ENCODE results near the gene PRCC. TPM values are rescaled to one million over a fixed set of nuclear protein-coding genes. Genes with fewer than 3 reads are reported as not detected.

Gene PRCC
- total and polyA plus RNA-seq, 2 of the 13 experiments (the other 11 are each of a cell fraction or from before 2014, with no cell fraction given), result 24.2 to 40.5 TPM

- ChIA-PET CTCF (ENCODE audit: low intra/inter-chr PET ratio, low total read pairs) (no interaction called here), POLR2A (no interaction called here)
- Histone ChIP-seq H3K27me3 (ENCODE audit: control insufficient read depth in 1 of 2, insufficient read depth in 2 of 2, low read length in 2 of 2) (no peaks in the 10 kb centered on the region; a peak in 1 of 5 replicates), H3K4me1 (ENCODE audit: insufficient read depth, low read length) (peaks cover 11% of the 10 kb centered on the region), H3K4me3 (replicated peaks in 1 of 3; ENCODE audit: insufficient read depth in 1 of 3, low read depth in 2 of 3, low read length in 3 of 3) (no peak overlapping the region), H3K27ac (ENCODE audit: extremely low read length, insufficient read depth, low read length) (no peak overlapping the region), H3K9me3 (ENCODE audit: low read length) (no peaks in the 10 kb centered on the region), H2AFZ (ENCODE audit: low read length) (no peak overlapping the region), H3K9ac (ENCODE audit: insufficient read depth, low read depth, low read length) (no peak overlapping the region), H3K36me3 (replicated peaks in 1 of 2; ENCODE audit: control insufficient read depth in 1 of 2, insufficient read depth in 2 of 2, low read length in 2 of 2) (peaks cover 1 to 3% of the 10 kb centered on the region in 2 experiments; a peak in 2 of 5 replicates), H4K20me1 (ENCODE audit: insufficient read depth, low read length) (no peaks in the 10 kb centered on the region), H3K79me2 (ENCODE audit: insufficient read depth, low read length) (peaks cover 8% of the 10 kb centered on the region), H3K4me2 (ENCODE audit: low read depth, low read length) (no peak overlapping the region)
- FAIRE-seq, result no peak
- no peak for DNase-seq (ENCODE audit: low spot score)
- TF ChIP-seq AGO2 (optimal IDR thresholded peaks at IDR 0.05; ENCODE audit: low read depth, low read length) (peak; percentile 84), ZNF225 (CRISPR knock-in tag; IDR thresholded peaks at IDR 0.05) (no peak)
- no peak; the same call in 2 of the 3 replicates for ATAC-seq
- 96% methylated on average over 13 of the region's 20 CpGs for WGBS (ENCODE audit: low lambda C conversion rate)
- no TSS peak for BruUV-seq (replicated peaks)
- intact Hi-C loops (cut with micrococcal nuclease; ENCODE audit: unreplicated experiment) (no loop called here), in situ Hi-C loops (cut with HindIII; ENCODE audit: extremely low pct_ligation_motif_present, low pct_unique_long_range_greater_than_20kb) (no loop called here)
These were observed 33.2 kb upstream of the PRCC start for GRCh38 chr1:156733989-156734584.

GRCh38 chr1:156738407-156738806, 28.9 kb upstream of the PRCC start:
- H3K4me1 ChIP-seq (ENCODE audit: insufficient read depth, low read length), result peaks cover 16% of the 10 kb centered on the region
- no peak overlapping the region for H2AFZ ChIP-seq (ENCODE audit: low read length)
- no peak overlapping the region for H3K27ac ChIP-seq (ENCODE audit: extremely low read length, insufficient read depth, low read length)
- no peak overlapping the region for H3K4me2 ChIP-seq (ENCODE audit: low read depth, low read length)
- in situ Hi-C loops (cut with HindIII; ENCODE audit: extremely low pct_ligation_motif_present, low pct_unique_long_range_greater_than_20kb) (no loop called here), intact Hi-C loops (cut with micrococcal nuclease; ENCODE audit: unreplicated experiment) (no loop called here)
- DNase-seq (ENCODE audit: low spot score) (no peak), FAIRE-seq (no peak), ATAC-seq (no peak)
- H3K79me2 ChIP-seq (ENCODE audit: insufficient read depth, low read length), result peaks cover 4% of the 10 kb centered on the region
- no TSS peak for BruUV-seq (replicated peaks)
- CTCF ChIA-PET (ENCODE audit: low intra/inter-chr PET ratio, low total read pairs), result no interaction called here
- POLR2A ChIA-PET, result no interaction called here
- H4K20me1 ChIP-seq (ENCODE audit: insufficient read depth, low read length), result no peaks in the 10 kb centered on the region
- H3K36me3 ChIP-seq (replicated peaks in 1 of 2; ENCODE audit: control insufficient read depth in 1 of 2, insufficient read depth in 2 of 2, low read length in 2 of 2), result peaks cover 2 to 16% of the 10 kb centered on the region in 2 experiments; a peak in 4 of 5 replicates
- no peak overlapping the region for H3K9ac ChIP-seq (ENCODE audit: insufficient read depth, low read depth, low read length)
- H3K27me3 ChIP-seq (ENCODE audit: control insufficient read depth in 1 of 2, insufficient read depth in 2 of 2, low read length in 2 of 2), result no peaks in the 10 kb centered on the region; a peak in 1 of 5 replicates
- no peaks in the 10 kb centered on the region for H3K9me3 ChIP-seq (ENCODE audit: low read length)
- 93% methylated on average over 10 of the region's 10 CpGs for WGBS (ENCODE audit: low lambda C conversion rate)
- no peak overlapping the region for H3K4me3 ChIP-seq (replicated peaks in 1 of 3; ENCODE audit: insufficient read depth in 1 of 3, low read depth in 2 of 3, low read length in 3 of 3)
- TF ChIP-seq ATF6 (CRISPR knock-in tag; conservative IDR thresholded peaks at IDR 0.05) (no peak), ZNF552 (CRISPR knock-in tag; IDR thresholded peaks at IDR 0.05; ENCODE audit: borderline replicate concordance) (no peak), DMTF1 (CRISPR knock-in tag; IDR thresholded peaks at IDR 0.05) (no peak), NR3C1 (CRISPR knock-in tag; IDR thresholded peaks at IDR 0.05) (no peak), ZNF574 (CRISPR knock-in tag; IDR thresholded peaks at IDR 0.05) (no peak)
